Astrocyte (in vitro differentiated cells and primary cell): ENCODE results near the gene S100A16. TPM values are rescaled to one million over a fixed set of nuclear protein-coding genes. Genes with fewer than 3 reads are reported as not detected.

Experiments
- DNase-seq: peaks from one replicate; pipeline ENCODE4 v3.0.0-alpha.2; 2010; ENCODE audit warnings: low read depth
- FAIRE-seq: peaks from 2 replicates; lab custom pipeline; 2011; peaks lifted over from hg19 to GRCh38; lab: Jason Lieb, UNC
- H2AFZ ChIP-seq: 2 replicates; pipeline ENCODE4 v1.6.0; 2012; ENCODE audit warnings: low read depth, low read length, inconsistent platforms
- H3K27ac ChIP-seq: 2 replicates; pipeline ENCODE4 v1.5.1; 2011; ENCODE audit warnings: low read depth, low read length, inconsistent platforms
- H3K27me3 ChIP-seq: 2 replicates; pipeline ENCODE4 v1.6.0; 2011; ENCODE audit warnings: low read length, inconsistent platforms; ENCODE audit not compliant: insufficient read depth
- H3K36me3 ChIP-seq: 2 replicates; pipeline ENCODE4 v1.5.1; 2011; ENCODE audit warnings: low read length, inconsistent platforms; ENCODE audit not compliant: insufficient read depth
- H3K4me1 ChIP-seq: 2 replicates; pipeline ENCODE4 v1.5.1; 2011; ENCODE audit warnings: low read length, inconsistent platforms; ENCODE audit not compliant: insufficient read depth
- H3K4me2 ChIP-seq: 2 replicates; pipeline ENCODE4 v1.6.0; 2012; ENCODE audit warnings: low read length, inconsistent platforms
- H3K4me3 ChIP-seq: 2 replicates; pipeline ENCODE4 v1.5.1; 2011; ENCODE audit warnings: low read depth, mild to moderate bottlenecking, low read length, inconsistent platforms; ENCODE audit not compliant: insufficient read depth
- H3K79me2 ChIP-seq: 2 replicates; pipeline ENCODE4 v1.6.0; 2012; ENCODE audit warnings: mild to moderate bottlenecking, low read length, inconsistent platforms; ENCODE audit not compliant: insufficient read depth
- H3K9ac ChIP-seq: 2 replicates; pipeline ENCODE4 v1.6.0; 2012; ENCODE audit warnings: mild to moderate bottlenecking, low read length, inconsistent platforms
- H3K9me3 ChIP-seq: 2 replicates; pipeline ENCODE4 v1.5.1; 2012; ENCODE audit warnings: low read depth, mild to moderate bottlenecking, low read length, inconsistent platforms; ENCODE audit not compliant: insufficient read depth
- H4K20me1 ChIP-seq: 2 replicates; pipeline ENCODE4 v1.6.0; 2012; ENCODE audit warnings: low read length, inconsistent platforms; ENCODE audit not compliant: insufficient read depth
- H3K27ac Mint-ChIP-seq: one replicate; pipeline ENCODE4 v1.8.0; 2021; ENCODE audit warnings: mild to moderate bottlenecking, mixed read lengths; ENCODE audit not compliant: unreplicated experiment
- H3K27me3 Mint-ChIP-seq: one replicate; pipeline ENCODE4 v1.8.0; 2021; ENCODE audit warnings: low read depth, mixed read lengths; ENCODE audit not compliant: unreplicated experiment
- H3K36me3 Mint-ChIP-seq: one replicate; pipeline ENCODE4 v1.8.0; 2021; ENCODE audit warnings: low read depth, mixed read lengths; ENCODE audit not compliant: unreplicated experiment
- H3K4me1 Mint-ChIP-seq: one replicate; pipeline ENCODE4 v1.8.0; 2021; ENCODE audit warnings: low read depth, mixed read lengths; ENCODE audit not compliant: unreplicated experiment
- H3K4me3 Mint-ChIP-seq: one replicate; pipeline ENCODE4 v1.8.0; 2021; ENCODE audit warnings: mild to moderate bottlenecking, moderate library complexity, mixed read lengths; ENCODE audit not compliant: unreplicated experiment
- H3K9me3 Mint-ChIP-seq: one replicate; pipeline ENCODE4 v1.8.0; 2021; ENCODE audit warnings: mild to moderate bottlenecking, mixed read lengths; ENCODE audit not compliant: unreplicated experiment
- CTCF ChIP-seq: IDR thresholded peaks from 2 replicates; pipeline ENCODE4 v1.5.1; 2011; ENCODE audit warnings: low read depth, mild to moderate bottlenecking, inconsistent platforms, low read length, moderate library complexity; ENCODE audit not compliant: insufficient read depth
- EZH2 ChIP-seq: IDR thresholded peaks from 2 replicates; pipeline ENCODE4 v1.6.1; 2012; ENCODE audit warnings: mild to moderate bottlenecking, low read length, inconsistent platforms; ENCODE audit not compliant: insufficient read depth
- total RNA-seq: library from RNA; stranded (reverse); gene quantifications from 2 replicates; pipeline ENCODE4 v1.2.1, GENCODE V29; 2021

S100A16 gene
- total RNA-seq, 1 donor from 2014 or later = 54.4 TPM

DNA sequence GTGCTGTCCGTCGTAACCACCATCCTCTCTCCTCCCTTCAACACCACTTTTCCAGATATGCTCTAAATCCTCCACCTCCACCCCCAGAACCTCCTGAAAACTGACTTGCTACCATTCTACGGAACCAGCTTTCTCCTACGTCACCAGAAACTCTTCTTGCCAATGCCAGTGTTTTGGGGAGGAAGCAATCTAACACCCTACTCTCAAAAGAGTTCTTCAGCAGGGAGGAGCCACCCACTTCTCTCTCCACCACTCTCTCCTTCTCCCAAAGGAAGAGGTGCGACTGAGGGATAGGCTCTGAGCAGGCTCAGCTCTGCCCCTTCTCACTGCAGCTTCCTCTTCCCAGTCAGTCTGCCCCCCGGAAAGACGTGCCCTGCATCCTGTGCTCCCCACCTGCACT, 41.2 kb downstream of the S100A16 start:
- no peaks in the 10 kb centered on the region for H4K20me1 ChIP-seq
- no peak overlapping the region for H3K4me3 Mint-ChIP-seq
- peak overlapping the region; percentile 42 for H2AFZ ChIP-seq
- H3K4me3 ChIP-seq = no peak overlapping the region
- no peak for DNase-seq
- FAIRE-seq = no peak
- H3K79me2 ChIP-seq = no peaks in the 10 kb centered on the region
- H3K36me3 Mint-ChIP-seq = peaks cover 1% of the 10 kb centered on the region
- no peaks in the 10 kb centered on the region for H3K36me3 ChIP-seq
- TF ChIP-seq CTCF (no peak), EZH2 (no peak)
- peak overlapping the region; percentile 91 for H3K27ac ChIP-seq
- H3K9me3 Mint-ChIP-seq = peaks cover 2% of the 10 kb centered on the region
- peaks cover 44% of the 10 kb centered on the region for H3K4me1 ChIP-seq
- peak overlapping the region; percentile 74 for H3K4me2 ChIP-seq
- H3K9me3 ChIP-seq = no peaks in the 10 kb centered on the region
- H3K27ac Mint-ChIP-seq = peak overlapping the region; percentile 30
- H3K27me3 ChIP-seq = no peaks in the 10 kb centered on the region
- no peaks in the 10 kb centered on the region for H3K27me3 Mint-ChIP-seq
- peaks cover 28% of the 10 kb centered on the region for H3K4me1 Mint-ChIP-seq
- peak overlapping the region; percentile 75 for H3K9ac ChIP-seq

- Mint-ChIP-seq H3K4me3 (no peak overlapping the region), H3K27me3 (no peaks in the 10 kb centered on the region), H3K36me3 (peaks cover 1% of the 10 kb centered on the region), H3K27ac (no peak overlapping the region), H3K4me1 (peaks cover 34% of the 10 kb centered on the region), H3K9me3 (peaks cover 2% of the 10 kb centered on the region)
- Histone ChIP-seq H3K4me3 (no peak overlapping the region), H3K4me2 (no peak overlapping the region), H3K4me1 (peaks cover 52% of the 10 kb centered on the region), H2AFZ (no peak overlapping the region), H3K9ac (no peak overlapping the region), H4K20me1 (no peaks in the 10 kb centered on the region), H3K79me2 (no peaks in the 10 kb centered on the region), H3K27ac (no peak overlapping the region), H3K27me3 (no peaks in the 10 kb centered on the region), H3K36me3 (no peaks in the 10 kb centered on the region), H3K9me3 (no peaks in the 10 kb centered on the region)
- TF ChIP-seq CTCF (no peak), EZH2 (no peak)
- no peak for DNase-seq
- FAIRE-seq = no peak
Measured at GRCh38 chr1:153570874-153571273, 42.1 kb downstream of the S100A16 start.

DNA sequence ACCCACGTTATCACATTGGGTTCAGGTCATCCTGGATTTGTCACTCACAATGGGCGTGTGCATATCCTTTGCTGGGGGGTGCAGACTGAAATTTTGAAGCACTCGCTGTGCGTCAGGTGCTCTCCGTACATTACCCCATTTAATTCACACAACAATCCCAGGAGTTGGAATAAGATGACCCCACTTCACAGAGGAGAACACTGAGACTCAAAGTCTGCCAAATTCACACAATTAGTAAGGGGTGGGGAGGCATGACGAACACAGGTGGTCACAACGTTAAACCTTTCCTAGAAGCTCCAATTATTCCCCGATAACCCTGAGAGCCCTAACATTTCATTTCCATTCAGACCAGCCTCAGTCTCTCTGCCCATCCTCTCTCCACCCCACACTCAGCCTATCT, 43.5 kb downstream of the S100A16 start:
- Histone ChIP-seq H3K27ac (no peak overlapping the region), H3K4me1 (peaks cover 60% of the 10 kb centered on the region), H3K4me3 (no peak overlapping the region), H3K79me2 (no peaks in the 10 kb centered on the region), H3K4me2 (no peak overlapping the region), H3K9me3 (no peaks in the 10 kb centered on the region), H3K9ac (no peak overlapping the region), H2AFZ (no peak overlapping the region), H3K27me3 (no peaks in the 10 kb centered on the region), H4K20me1 (no peaks in the 10 kb centered on the region), H3K36me3 (no peaks in the 10 kb centered on the region)
- H3K4me3 Mint-ChIP-seq = no peak overlapping the region
- H3K4me1 Mint-ChIP-seq = peaks cover 39% of the 10 kb centered on the region
- peaks cover 2% of the 10 kb centered on the region for H3K9me3 Mint-ChIP-seq
- no peak overlapping the region for H3K27ac Mint-ChIP-seq
- no peaks in the 10 kb centered on the region for H3K27me3 Mint-ChIP-seq
- TF ChIP-seq EZH2 = no peak
- no peak for DNase-seq
- peaks cover 1% of the 10 kb centered on the region for H3K36me3 Mint-ChIP-seq
- FAIRE-seq = no peak
